ENCODE data around the gene IL17REL.
A peak's percentile ranks its signal among the peaks of the same experiment; 100 is the strongest.

IL17REL gene

DNA sequence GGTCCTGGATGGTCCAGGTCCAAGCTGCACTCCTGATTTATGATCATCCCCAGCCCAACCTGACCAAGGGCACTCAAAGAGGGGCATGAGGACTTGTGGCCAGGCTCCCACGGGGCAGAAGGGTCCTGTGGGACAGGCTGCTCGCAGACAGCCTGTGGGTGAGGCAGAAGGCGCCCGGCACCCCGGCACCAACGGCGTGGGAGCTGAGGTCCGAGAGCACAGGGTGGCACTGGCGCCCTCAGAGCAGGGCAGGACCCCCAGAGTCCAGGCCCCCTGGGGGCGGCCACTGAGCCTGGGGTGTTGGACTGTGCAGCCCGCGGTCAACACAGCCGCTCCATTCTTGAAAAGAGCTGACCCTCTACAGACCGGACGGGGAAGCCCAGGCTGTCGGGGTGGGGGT, 3.3 kb downstream of the IL17REL start:
- H3K4me3 Mint-ChIP-seq: no peak overlapping the region
- no peaks in the 10 kb centered on the region for H3K9me3 Mint-ChIP-seq
- peak; percentile 2 for DNase-seq
- peaks cover 7% of the 10 kb centered on the region for H3K4me1 Mint-ChIP-seq
- TF ChIP-seq, protein P1, sequence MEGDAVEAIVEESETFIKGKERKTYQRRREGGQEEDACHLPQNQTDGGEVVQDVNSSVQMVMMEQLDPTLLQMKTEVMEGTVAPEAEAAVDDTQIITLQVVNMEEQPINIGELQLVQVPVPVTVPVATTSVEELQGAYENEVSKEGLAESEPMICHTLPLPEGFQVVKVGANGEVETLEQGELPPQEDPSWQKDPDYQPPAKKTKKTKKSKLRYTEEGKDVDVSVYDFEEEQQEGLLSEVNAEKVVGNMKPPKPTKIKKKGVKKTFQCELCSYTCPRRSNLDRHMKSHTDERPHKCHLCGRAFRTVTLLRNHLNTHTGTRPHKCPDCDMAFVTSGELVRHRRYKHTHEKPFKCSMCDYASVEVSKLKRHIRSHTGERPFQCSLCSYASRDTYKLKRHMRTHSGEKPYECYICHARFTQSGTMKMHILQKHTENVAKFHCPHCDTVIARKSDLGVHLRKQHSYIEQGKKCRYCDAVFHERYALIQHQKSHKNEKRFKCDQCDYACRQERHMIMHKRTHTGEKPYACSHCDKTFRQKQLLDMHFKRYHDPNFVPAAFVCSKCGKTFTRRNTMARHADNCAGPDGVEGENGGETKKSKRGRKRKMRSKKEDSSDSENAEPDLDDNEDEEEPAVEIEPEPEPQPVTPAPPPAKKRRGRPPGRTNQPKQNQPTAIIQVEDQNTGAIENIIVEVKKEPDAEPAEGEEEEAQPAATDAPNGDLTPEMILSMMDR (IDR thresholded peaks at IDR 0.05): no peak
- no peak overlapping the region for H3K27ac Mint-ChIP-seq
- peaks cover 83% of the 10 kb centered on the region for H3K27me3 Mint-ChIP-seq (ENCODE audit: low read depth, poor library complexity)
- H3K36me3 Mint-ChIP-seq (ENCODE audit: low read depth): no peaks in the 10 kb centered on the region

DNA sequence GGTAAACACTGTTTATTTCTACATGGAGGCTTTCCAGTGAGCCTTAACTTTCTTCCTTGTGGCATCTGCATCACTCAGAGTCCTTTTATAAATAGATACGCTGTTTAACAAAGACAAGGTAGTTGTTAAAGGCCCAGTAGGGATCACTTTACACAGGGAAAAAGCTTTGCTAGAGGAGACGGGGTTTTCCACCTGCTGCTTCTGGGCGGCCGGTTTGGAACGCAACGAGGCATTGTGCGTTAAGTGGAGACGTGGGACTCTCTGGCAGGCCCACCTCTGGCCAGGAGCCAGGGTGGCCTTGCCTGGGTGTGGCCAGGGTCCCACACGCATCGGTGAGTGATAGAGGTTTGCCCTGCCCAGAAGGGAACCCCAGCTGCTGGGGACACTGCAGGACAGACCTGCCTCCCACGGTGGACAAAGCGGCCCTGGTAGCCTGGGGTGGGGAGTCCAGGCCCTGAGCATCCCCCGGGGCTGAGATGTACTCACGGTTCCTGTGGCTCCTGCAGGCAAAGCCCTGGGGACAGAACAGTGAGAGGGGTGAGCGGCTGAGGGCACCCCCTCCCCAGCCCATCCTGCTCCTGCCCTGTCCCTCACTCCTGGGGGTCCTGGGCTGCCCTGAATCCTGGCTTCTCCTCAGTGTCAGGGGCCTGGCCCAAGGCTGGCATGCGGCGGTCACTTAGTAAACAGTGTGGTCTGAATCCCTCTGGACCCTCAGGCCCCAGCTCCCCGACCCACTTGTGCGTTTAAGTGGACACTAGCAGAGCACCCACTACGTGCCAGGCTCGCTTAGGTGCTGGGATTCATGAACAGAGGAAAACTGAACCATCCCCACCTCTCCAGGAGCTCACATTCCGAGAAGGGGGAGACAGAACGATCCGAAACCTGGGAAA, 4.2 kb downstream of the IL17REL start:
- H3K27ac Mint-ChIP-seq: no peak overlapping the region
- no peak overlapping the region for H3K4me3 Mint-ChIP-seq
- peaks cover 7% of the 10 kb centered on the region for H3K4me1 Mint-ChIP-seq
- peaks cover 80% of the 10 kb centered on the region for H3K27me3 Mint-ChIP-seq (ENCODE audit: low read depth, poor library complexity)
- no peaks in the 10 kb centered on the region for H3K9me3 Mint-ChIP-seq
- TF ChIP-seq, protein P1 (IDR thresholded peaks at IDR 0.05): no peak
- peak; percentile 4 for DNase-seq
- no peaks in the 10 kb centered on the region for H3K36me3 Mint-ChIP-seq (ENCODE audit: low read depth)

- peaks cover 80% of the 10 kb centered on the region for H3K27me3 Mint-ChIP-seq (ENCODE audit: low read depth, poor library complexity)
- H3K4me3 Mint-ChIP-seq: no peak overlapping the region
- no peaks in the 10 kb centered on the region for H3K36me3 Mint-ChIP-seq (ENCODE audit: low read depth)
- no peaks in the 10 kb centered on the region for H3K9me3 Mint-ChIP-seq
- H3K4me1 Mint-ChIP-seq: peaks cover 11% of the 10 kb centered on the region
- TF ChIP-seq, protein P1 (IDR thresholded peaks at IDR 0.05): no peak
- no peak overlapping the region for H3K27ac Mint-ChIP-seq
- DNase-seq: no peak
These were observed 5.5 kb downstream of the IL17REL start for GRCh38 chr22:50007057-50007511.

- H3K9me3 Mint-ChIP-seq: no peaks in the 10 kb centered on the region
- peaks cover 83% of the 10 kb centered on the region for H3K27me3 Mint-ChIP-seq (ENCODE audit: low read depth, poor library complexity)
- no peak overlapping the region for H3K27ac Mint-ChIP-seq
- H3K4me3 Mint-ChIP-seq: no peak overlapping the region
- TF ChIP-seq, protein P1 (IDR thresholded peaks at IDR 0.05): no peak
- peaks cover 4% of the 10 kb centered on the region for H3K4me1 Mint-ChIP-seq
- H3K36me3 Mint-ChIP-seq (ENCODE audit: low read depth): no peaks in the 10 kb centered on the region
- no peak for DNase-seq
These were observed 7.6 kb downstream of the IL17REL start for GRCh38 chr22:50004918-50005317.

GRCh38 chr22:50002791-50003190, 9.8 kb downstream of the IL17REL start:
- Mint-ChIP-seq H3K4me1 (peaks cover 8% of the 10 kb centered on the region), H3K36me3 (ENCODE audit: low read depth) (no peaks in the 10 kb centered on the region), H3K27ac (no peak overlapping the region), H3K4me3 (no peak overlapping the region), H3K9me3 (no peaks in the 10 kb centered on the region), H3K27me3 (ENCODE audit: low read depth, poor library complexity) (peaks cover 75% of the 10 kb centered on the region)
- DNase-seq: no peak
- TF ChIP-seq, protein P1 (IDR thresholded peaks at IDR 0.05): no peak
